CD4-positive, CD25-positive, alpha-beta regulatory T cell (primary cell): ENCODE data around the gene PTPN9. TPM values are rescaled to one million over a fixed set of nuclear protein-coding genes. Genes with fewer than 3 reads are reported as not detected.

Experiments used
- ATAC-seq, 2 donors: fragments of 150-1000 bp; cut with Tn5 transposase; one replicate each; pipeline ENCODE4 v1.10.0; 2021; ENCODE audit warnings: low read depth in 2 of 2, moderate number of reproducible peaks in 2 of 2, moderate library complexity in 1 of 2
- DNase-seq, 3 donors: peaks; one replicate each; pipeline versions ENCODE4 v3.0.0 to v3.0.0-alpha.2; 2012 to 2022; ENCODE audit warnings: mixed read lengths in 1 of 3
- H3K27ac ChIP-seq: one replicate; pipeline ENCODE4 v1.7.0; 2013; ENCODE audit warnings: mild to moderate bottlenecking, low read length; ENCODE audit not compliant: insufficient read depth, poor library complexity, severe bottlenecking
- H3K27me3 ChIP-seq: one replicate; pipeline ENCODE4 v1.7.0; 2013; ENCODE audit warnings: low read length; ENCODE audit not compliant: control insufficient read depth, insufficient read depth
- H3K36me3 ChIP-seq: one replicate; pipeline ENCODE4 v1.7.0; 2013; ENCODE audit warnings: mild to moderate bottlenecking, low read length, moderate library complexity; ENCODE audit not compliant: control insufficient read depth, insufficient read depth
- H3K4me1 ChIP-seq: 2 replicates; pipeline ENCODE4 v1.7.0; 2013; ENCODE audit warnings: mild to moderate bottlenecking, low read length; ENCODE audit not compliant: insufficient read depth, control insufficient read depth, poor library complexity, severe bottlenecking
- H3K4me3 ChIP-seq: one replicate; pipeline ENCODE4 v1.7.0; 2013; ENCODE audit warnings: low read depth, mild to moderate bottlenecking, low read length, moderate library complexity
- H3K9me3 ChIP-seq, 2 experiments: 1 replicate in 1 of 2; 2 replicates in 1 of 2; pipeline ENCODE4 v1.7.0; 2013; ENCODE audit warnings: low read length in 2 of 2, mild to moderate bottlenecking in 1 of 2, moderate library complexity in 1 of 2; ENCODE audit not compliant: control insufficient read depth in 2 of 2
- H3K27ac Mint-ChIP-seq, 3 donors: one replicate each; pipeline ENCODE4 v1.8.0; 2020 to 2022; ENCODE audit warnings: mild to moderate bottlenecking in 3 of 3, mixed read lengths in 3 of 3, moderate library complexity in 2 of 3
- H3K27me3 Mint-ChIP-seq: one replicate; pipeline ENCODE4 v1.8.0; 2022; ENCODE audit warnings: mild to moderate bottlenecking, mixed read lengths
- H3K36me3 Mint-ChIP-seq: one replicate; pipeline ENCODE4 v1.8.0; 2020; ENCODE audit warnings: mixed read lengths
- H3K4me1 Mint-ChIP-seq, 4 donors: one replicate each; pipeline ENCODE4 v1.8.0; 2020 to 2022; ENCODE audit warnings: mixed read lengths in 4 of 4, mild to moderate bottlenecking in 1 of 4
- H3K4me3 Mint-ChIP-seq, 4 donors: one replicate each; pipeline ENCODE4 v1.8.0; 2020 to 2022; ENCODE audit warnings: mild to moderate bottlenecking in 4 of 4, mixed read lengths in 4 of 4, moderate library complexity in 3 of 4
- H3K9me3 Mint-ChIP-seq, 7 donors: one replicate each; pipeline ENCODE4 v1.8.0; 2020 to 2022; ENCODE audit warnings: mixed read lengths in 7 of 7, mild to moderate bottlenecking in 3 of 7, moderate library complexity in 2 of 7
- polyA plus RNA-seq, 4 donors: library from polyadenylated mRNA; unstranded; fragments of 300-500 nt; fragmentation: Illumina TruSeq; gene quantifications; one replicate each; pipeline ENCODE4 v1.2.3, GENCODE V29; 2021
- total RNA-seq: library from RNA; stranded (reverse); gene quantifications from one replicate; pipeline ENCODE4 v1.2.3, GENCODE V29; 2022

Gene PTPN9
- total and polyA plus RNA-seq, 5 donors from 2014 or later = 18.3 to 29.8 (median 24.4) TPM

DNA sequence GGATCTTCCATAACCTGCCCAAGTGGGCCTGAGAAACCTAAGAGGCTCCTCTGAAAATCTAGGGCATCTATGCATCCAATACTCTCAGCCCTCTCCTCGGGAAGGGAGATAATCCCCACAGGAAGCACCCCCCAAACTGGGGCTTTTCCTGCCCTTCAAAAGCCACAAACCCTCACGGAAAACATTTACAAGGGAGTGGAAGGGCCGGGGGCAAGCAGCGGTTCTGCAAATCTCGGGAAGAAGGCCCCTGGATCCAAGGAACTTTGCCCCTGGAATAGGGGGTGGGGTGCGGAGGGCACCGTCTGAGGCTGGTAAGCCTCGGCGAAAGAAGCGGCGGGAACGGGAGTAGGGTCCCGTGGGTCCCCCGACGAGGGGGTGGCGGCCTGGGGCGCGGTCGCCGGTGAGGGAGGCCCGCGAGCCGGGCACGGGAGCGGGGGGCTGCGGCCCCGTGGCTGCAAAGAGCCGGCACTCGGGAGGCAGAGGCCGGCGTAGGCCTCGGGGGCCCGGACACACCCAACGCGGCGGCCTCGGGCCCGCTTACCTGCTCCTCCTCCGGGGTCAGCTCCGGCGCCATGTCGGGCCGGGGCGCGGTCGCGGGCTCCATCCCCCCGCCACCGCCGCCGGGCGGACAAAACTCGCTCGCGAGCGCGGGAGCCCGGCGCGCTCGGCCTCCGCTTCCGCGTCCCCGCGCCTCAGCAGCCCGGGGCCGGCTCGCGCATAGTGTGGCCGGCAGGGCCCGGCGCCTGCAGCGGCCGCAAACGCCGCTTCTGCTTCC lies 755 bp downstream of the PTPN9 start:
- Histone ChIP-seq H3K9me3 (no peaks in the 10 kb centered on the region), H3K27me3 (no peaks in the 10 kb centered on the region), H3K27ac (peak overlapping the region; percentile 73), H3K36me3 (no peaks in the 10 kb centered on the region), H3K4me1 (peaks cover 25% of the 10 kb centered on the region), H3K4me3 (peak overlapping the region; percentile 89)
- Mint-ChIP-seq H3K9me3 (peaks cover 0 to 4% (median 0%) of the 10 kb centered on the region in 7 donors), H3K4me1 (peaks cover 12 to 39% (median 26%) of the 10 kb centered on the region in 4 donors), H3K36me3 (no peaks in the 10 kb centered on the region), H3K4me3 (peak overlapping the region; percentile 93 to 98 (median 96)), H3K27ac (peak overlapping the region; percentile 76 to 95 (median 95)), H3K27me3 (no peaks in the 10 kb centered on the region)
- DNase-seq = peak; percentile 7 to 48 (median 37)
- ATAC-seq = peak; percentile 33 to 41

DNA sequence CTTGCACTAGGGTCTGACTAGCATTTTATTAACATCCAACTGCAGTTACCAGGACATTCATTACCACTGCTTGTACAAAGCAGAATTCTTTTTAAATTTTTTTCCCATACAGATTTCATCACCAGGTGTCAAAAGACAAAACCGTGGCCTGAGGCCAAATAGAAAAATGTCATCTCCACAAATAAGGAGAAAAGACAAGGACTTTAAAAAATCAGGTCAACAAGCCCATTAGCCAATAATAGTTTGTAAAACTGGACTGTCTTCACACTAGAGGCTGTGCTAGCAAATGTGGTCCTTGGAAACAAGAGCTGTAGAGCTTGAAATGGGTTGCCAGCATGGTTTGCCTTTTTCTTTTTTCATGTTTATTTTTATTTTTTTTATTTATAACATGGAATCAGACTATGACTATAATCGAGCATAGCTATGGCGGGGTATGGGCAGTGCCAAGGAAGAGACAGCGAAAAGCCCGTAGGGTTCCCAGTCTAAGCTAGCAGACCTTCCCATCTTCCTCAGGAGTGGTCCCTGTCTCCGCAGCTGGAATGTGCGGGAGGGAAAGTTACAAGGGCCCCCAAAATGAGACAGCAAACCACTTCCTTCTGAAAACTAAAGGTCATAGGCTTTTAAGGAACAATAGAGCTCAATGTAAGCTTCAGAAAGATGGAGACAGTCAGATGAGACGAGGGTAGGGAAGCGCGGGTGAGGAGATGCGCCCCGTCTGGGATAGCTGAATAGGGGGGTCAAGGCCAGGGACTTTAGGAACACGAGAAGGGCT lies 1.5 kb downstream of the PTPN9 start:
- Histone ChIP-seq H3K9me3 (no peaks in the 10 kb centered on the region), H3K4me3 (peak overlapping the region; percentile 89), H3K4me1 (peaks cover 32% of the 10 kb centered on the region), H3K27me3 (no peaks in the 10 kb centered on the region), H3K36me3 (no peaks in the 10 kb centered on the region), H3K27ac (peak overlapping the region; percentile 73)
- H3K36me3 Mint-ChIP-seq = no peaks in the 10 kb centered on the region
- ATAC-seq (no peak), DNase-seq (peak in 1 of 3 donors; percentile 2)
- no peaks in the 10 kb centered on the region for H3K27me3 Mint-ChIP-seq
- peaks cover 0 to 4% (median 0%) of the 10 kb centered on the region in 7 donors for H3K9me3 Mint-ChIP-seq
- peak overlapping the region; percentile 79 to 95 (median 95) for H3K27ac Mint-ChIP-seq
- H3K4me1 Mint-ChIP-seq = peaks cover 18 to 46% (median 32%) of the 10 kb centered on the region in 4 donors
- H3K4me3 Mint-ChIP-seq = peak overlapping the region; percentile 92 to 98 (median 96)

DNA sequence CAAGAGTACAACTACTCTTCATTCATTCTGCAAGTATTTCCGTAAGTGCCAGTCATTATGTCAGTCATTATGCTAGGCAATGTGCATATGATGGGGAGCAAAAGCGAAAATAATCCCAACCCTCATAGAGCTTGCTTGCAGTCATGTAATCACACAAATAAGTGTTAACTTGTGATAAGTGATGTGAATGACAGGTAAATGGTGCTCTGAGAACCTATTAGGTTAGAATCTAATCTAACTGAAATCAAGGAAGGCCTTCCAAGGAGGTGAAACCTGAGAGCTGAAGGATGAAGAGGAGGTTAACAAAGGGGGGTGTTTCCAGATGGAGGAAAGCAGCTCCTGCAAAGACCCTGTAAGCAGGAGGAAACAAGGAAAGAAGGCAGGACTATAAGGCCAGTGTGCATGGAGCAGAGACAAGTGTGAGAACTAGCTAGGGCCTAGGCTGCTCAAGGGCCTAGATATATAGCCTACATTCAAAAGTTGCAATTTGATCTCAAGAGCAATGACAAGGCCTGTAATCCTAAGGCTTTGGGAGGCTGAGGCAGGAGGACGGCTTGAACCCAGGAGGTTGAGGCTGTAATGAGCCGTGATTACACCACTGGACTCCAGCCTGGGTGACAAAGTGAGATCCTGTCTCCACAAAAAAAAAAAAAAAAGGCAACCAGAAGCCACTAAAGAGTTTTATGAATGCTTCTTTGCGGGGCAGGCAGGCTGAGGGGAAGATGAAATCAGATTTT lies 5.3 kb downstream of the PTPN9 start:
- H3K4me3 ChIP-seq = no peak overlapping the region
- H3K27me3 ChIP-seq = no peaks in the 10 kb centered on the region
- H3K4me1 ChIP-seq = peaks cover 25% of the 10 kb centered on the region
- Mint-ChIP-seq H3K4me1 (peaks cover 18 to 46% (median 34%) of the 10 kb centered on the region in 4 donors), H3K4me3 (peak overlapping the region in 2 of 4 donors; percentile 10 to 70), H3K36me3 (no peaks in the 10 kb centered on the region), H3K27ac (peak overlapping the region; percentile 10 to 92 (median 24)), H3K9me3 (peaks cover 0 to 2% (median 0%) of the 10 kb centered on the region in 7 donors), H3K27me3 (no peaks in the 10 kb centered on the region)
- H3K9me3 ChIP-seq = no peaks in the 10 kb centered on the region
- H3K36me3 ChIP-seq = no peaks in the 10 kb centered on the region
- no peak for DNase-seq
- no peak for ATAC-seq
- no peak overlapping the region for H3K27ac ChIP-seq

DNA sequence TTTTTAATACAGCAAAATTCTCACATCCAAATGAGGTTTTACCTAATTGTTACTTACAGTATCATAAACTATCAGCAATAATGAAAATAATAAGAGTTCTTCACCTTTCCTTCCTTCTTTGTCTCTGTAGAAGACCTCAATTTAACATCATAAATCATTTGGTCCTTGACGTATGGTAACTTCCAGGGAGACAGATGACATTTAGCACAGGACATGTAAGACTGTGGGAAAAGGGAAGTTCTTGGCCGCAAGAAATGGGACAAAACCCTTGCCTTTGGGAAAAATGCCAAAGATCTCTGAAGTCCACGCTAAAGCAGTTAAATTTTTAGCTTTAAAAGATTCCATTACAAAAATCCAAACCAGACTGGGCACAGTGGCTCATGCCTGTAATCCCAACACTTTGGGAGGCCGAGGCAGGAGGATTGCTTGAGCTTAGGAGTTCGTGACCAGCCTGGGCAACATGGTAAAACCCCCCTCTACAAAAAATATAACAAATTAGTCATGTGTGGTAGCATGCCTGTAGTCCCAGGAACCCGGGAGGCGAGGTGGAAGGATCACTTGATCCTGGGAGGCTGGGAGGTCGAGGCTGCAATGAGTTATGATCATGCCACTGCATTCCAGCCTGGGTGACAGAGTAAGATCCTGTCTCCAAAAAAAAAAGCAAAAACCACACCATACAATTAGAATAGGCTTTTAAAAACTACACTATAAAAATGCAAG lies 8.8 kb downstream of the PTPN9 start:
- Mint-ChIP-seq H3K27ac (no peak overlapping the region), H3K4me3 (no peak overlapping the region), H3K27me3 (no peaks in the 10 kb centered on the region), H3K4me1 (peaks cover 18 to 38% (median 28%) of the 10 kb centered on the region in 4 donors), H3K9me3 (no peaks in the 10 kb centered on the region), H3K36me3 (peaks cover 6% of the 10 kb centered on the region)
- no peak overlapping the region for H3K4me3 ChIP-seq
- no peaks in the 10 kb centered on the region for H3K36me3 ChIP-seq
- no peak for DNase-seq
- H3K27ac ChIP-seq = no peak overlapping the region
- peaks cover 8% of the 10 kb centered on the region for H3K4me1 ChIP-seq
- ATAC-seq = no peak
- H3K9me3 ChIP-seq = no peaks in the 10 kb centered on the region
- no peaks in the 10 kb centered on the region for H3K27me3 ChIP-seq

DNA sequence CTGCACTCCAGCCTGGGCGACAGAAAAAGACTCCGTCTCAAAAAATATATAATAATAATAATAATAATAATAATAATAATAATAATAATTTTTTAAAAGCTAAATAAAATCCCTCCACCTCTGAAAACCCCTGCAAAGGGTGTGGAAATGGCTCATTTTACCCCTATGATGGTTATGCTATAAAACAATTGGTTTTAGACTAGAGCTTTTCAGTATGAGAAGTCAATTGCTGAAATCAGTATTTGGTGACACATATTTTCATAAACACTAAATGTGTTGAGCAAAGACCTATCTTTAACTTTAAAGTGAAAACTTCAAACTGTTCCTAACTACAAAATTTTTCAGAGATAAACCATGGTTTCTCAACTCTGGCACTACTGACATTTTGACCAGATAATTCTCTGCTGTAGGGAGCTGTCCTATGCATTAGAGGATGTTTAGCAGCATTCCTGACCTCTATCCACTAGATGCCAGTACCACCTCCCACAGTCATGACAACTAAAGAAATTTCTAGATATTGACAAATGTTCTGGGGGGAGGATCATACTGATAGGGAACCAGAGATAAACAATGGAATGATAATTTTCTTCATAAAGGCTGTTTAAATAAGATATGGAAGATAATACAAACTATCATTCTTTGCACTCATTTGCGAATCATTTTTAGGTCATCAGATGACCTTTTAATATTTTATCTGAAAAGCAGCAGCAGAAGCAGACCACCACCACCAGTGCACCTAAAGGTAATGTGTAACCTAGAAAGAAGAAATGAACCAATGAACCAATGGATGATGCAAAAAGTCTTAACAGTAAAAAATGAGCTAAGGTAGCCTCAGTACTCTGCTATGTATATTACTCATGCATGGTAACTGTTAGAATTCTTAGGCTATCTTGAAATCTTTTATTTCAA lies 13.8 kb downstream of the PTPN9 start:
- Mint-ChIP-seq H3K36me3 (peaks cover 6% of the 10 kb centered on the region), H3K4me1 (peaks cover 12 to 25% (median 18%) of the 10 kb centered on the region in 4 donors), H3K9me3 (no peaks in the 10 kb centered on the region), H3K27ac (peak overlapping the region in 1 of 3 donors; percentile 62), H3K4me3 (no peak overlapping the region), H3K27me3 (no peaks in the 10 kb centered on the region)
- Histone ChIP-seq H3K4me3 (no peak overlapping the region), H3K27me3 (no peaks in the 10 kb centered on the region), H3K4me1 (no peaks in the 10 kb centered on the region), H3K27ac (no peak overlapping the region), H3K36me3 (no peaks in the 10 kb centered on the region), H3K9me3 (no peaks in the 10 kb centered on the region)
- DNase-seq (no peak), ATAC-seq (no peak)

DNA sequence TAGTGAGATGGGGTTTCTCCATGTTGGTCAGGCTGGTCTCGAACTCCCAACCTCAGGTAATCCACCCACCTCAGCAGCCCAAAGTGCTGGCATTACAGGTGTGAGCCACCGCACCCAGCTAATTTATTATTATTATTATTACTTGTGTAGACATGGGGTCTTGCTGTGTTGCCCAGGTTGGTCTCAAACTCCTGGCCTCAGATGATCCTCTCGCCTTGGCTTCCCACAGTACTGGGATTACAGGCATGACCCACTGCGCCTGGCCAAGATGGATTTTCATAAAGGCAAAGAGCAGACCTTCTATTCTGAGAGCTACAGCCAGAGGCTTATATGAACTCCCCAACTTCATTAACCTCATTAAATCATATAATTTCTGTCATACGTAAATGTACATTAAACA lies 17.2 kb downstream of the PTPN9 start:
- Mint-ChIP-seq H3K27ac (peak overlapping the region in 2 of 3 donors; percentile 19 to 77), H3K27me3 (no peaks in the 10 kb centered on the region), H3K36me3 (peaks cover 6% of the 10 kb centered on the region), H3K4me1 (peaks cover 8 to 23% (median 14%) of the 10 kb centered on the region in 4 donors), H3K4me3 (no peak overlapping the region), H3K9me3 (no peaks in the 10 kb centered on the region)
- H3K4me3 ChIP-seq = no peak overlapping the region
- no peaks in the 10 kb centered on the region for H3K27me3 ChIP-seq
- no peak overlapping the region for H3K27ac ChIP-seq
- H3K4me1 ChIP-seq = no peaks in the 10 kb centered on the region
- no peak for DNase-seq
- ATAC-seq = no peak
- H3K9me3 ChIP-seq = no peaks in the 10 kb centered on the region
- no peaks in the 10 kb centered on the region for H3K36me3 ChIP-seq
